PC-9 (cell line): ENCODE data around the gene ZNF497. TPM values are rescaled to one million over a fixed set of nuclear protein-coding genes. Genes with fewer than 3 reads are reported as not detected.

Experiments used
- BruUV-seq: library from RNA; stranded (reverse); fragments of 400-500 nt; replicated peaks from 2 replicates; lab custom pipeline; 2021; lab: Mats Ljungman, UMichigan
- CTCF ChIA-PET: fragments of 300-600 bp; sonication (Branson Sonifier 250); formaldehyde crosslinking; loops from one replicate; lab custom pipeline; 2022; ENCODE audit warnings: antibody characterized with exemption; lab: Charles Lee
- POLR2A ChIA-PET: fragments of 300-600 bp; sonication (Branson Sonifier 250); formaldehyde crosslinking; loops from one replicate; lab custom pipeline; 2022; ENCODE audit warnings: antibody characterized with exemption; ENCODE audit not compliant: unreplicated experiment; lab: Charles Lee
- DNase-seq, 2 experiments: peaks; one replicate each; pipeline versions ENCODE4 v3.0.0 to v3.0.0-alpha.2; 2015 to 2022; ENCODE audit warnings: mixed read lengths in 1 of 2
- H2AFZ ChIP-seq: fragments of 200-600 bp; sonication (generic); 2 replicates; pipeline ENCODE4 v1.8.1; 2017; ENCODE audit warnings: antibody characterized with exemption
- H3F3A ChIP-seq: fragments of 200-600 bp; sonication (generic); 2 replicates; pipeline ENCODE4 v1.8.1; 2017; ENCODE audit warnings: antibody characterized with exemption, mild to moderate bottlenecking, low read depth; ENCODE audit not compliant: insufficient read depth
- H3K27ac ChIP-seq: fragments of 200-600 bp; sonication (generic); 2 replicates; pipeline ENCODE4 v1.6.1; 2016; ENCODE audit warnings: mixed run types
- H3K27me3 ChIP-seq: fragments of 200-600 bp; sonication (generic); 2 replicates; pipeline ENCODE4 v1.6.1; 2016; ENCODE audit warnings: low read depth, mixed run types; ENCODE audit not compliant: insufficient read depth
- H3K36me3 ChIP-seq: fragments of 200-600 bp; sonication (generic); 2 replicates; pipeline ENCODE4 v1.6.1; 2016; ENCODE audit warnings: low read depth, mixed run types
- H3K4me1 ChIP-seq: fragments of 200-600 bp; sonication (generic); replicated peaks from 2 replicates; pipeline ENCODE4 v1.6.1; 2016; ENCODE audit warnings: mixed run types; ENCODE audit not compliant: insufficient read depth
- H3K4me2 ChIP-seq: fragments of 200-600 bp; sonication (generic); 2 replicates; pipeline ENCODE4 v1.6.1; 2017; ENCODE audit warnings: mixed run types
- H3K4me3 ChIP-seq: fragments of 200-600 bp; sonication (generic); 2 replicates; pipeline ENCODE4 v1.6.1; 2016; ENCODE audit warnings: mixed run types
- H3K79me2 ChIP-seq: fragments of 200-600 bp; sonication (generic); 2 replicates; pipeline ENCODE4 v1.6.1; 2017; ENCODE audit warnings: low read depth, mixed run types
- H3K9me2 ChIP-seq: fragments of 200-600 bp; sonication (generic); 2 replicates; pipeline ENCODE4 v1.8.1; 2017; ENCODE audit warnings: mild to moderate bottlenecking; ENCODE audit not compliant: insufficient read depth
- H3K9me3 ChIP-seq: fragments of 200-600 bp; sonication (generic); 2 replicates; pipeline ENCODE4 v1.8.1; 2016; ENCODE audit warnings: low read depth; ENCODE audit not compliant: insufficient read depth
- H4K20me1 ChIP-seq: fragments of 200-600 bp; sonication (generic); 2 replicates; pipeline ENCODE4 v1.8.1; 2017; ENCODE audit not compliant: insufficient read depth
- CTCF ChIP-seq: fragments of 200-600 bp; sonication (generic); conservative IDR thresholded peaks from 2 replicates; pipeline ENCODE4 v1.6.1; 2017; ENCODE audit warnings: mixed run types, antibody characterized with exemption, mild to moderate bottlenecking, moderate library complexity
- EZH2 ChIP-seq: fragments of 200-600 bp; sonication (generic); IDR thresholded peaks from 2 replicates; pipeline ENCODE4 v1.8.0; 2017; ENCODE audit warnings: antibody characterized with exemption, low read depth
- intact Hi-C: fragments of 100-400 bp; cut with micrococcal nuclease; formaldehyde crosslinking; loops from one replicate; pipeline ENCODE4 v1.10.0; 2022; ENCODE audit not compliant: unreplicated experiment
- total RNA-seq: library from RNA; stranded (reverse); gene quantifications from 2 replicates; pipeline ENCODE4 v1.2.3, GENCODE V29; 2021

ZNF497 gene
- total RNA-seq, 1 experiment from 2014 or later = 7.2 TPM

- ChIA-PET CTCF (no interaction called here), POLR2A (interaction anchor here (0.6 kb wide), 1 partner anchor 169 kb away, joined by 3 read pairs; the partner anchor contains the start of gene CHMP2A)
Measured at GRCh38 chr19:58385891-58386575, 23.5 kb upstream of the ZNF497 start.

DNA sequence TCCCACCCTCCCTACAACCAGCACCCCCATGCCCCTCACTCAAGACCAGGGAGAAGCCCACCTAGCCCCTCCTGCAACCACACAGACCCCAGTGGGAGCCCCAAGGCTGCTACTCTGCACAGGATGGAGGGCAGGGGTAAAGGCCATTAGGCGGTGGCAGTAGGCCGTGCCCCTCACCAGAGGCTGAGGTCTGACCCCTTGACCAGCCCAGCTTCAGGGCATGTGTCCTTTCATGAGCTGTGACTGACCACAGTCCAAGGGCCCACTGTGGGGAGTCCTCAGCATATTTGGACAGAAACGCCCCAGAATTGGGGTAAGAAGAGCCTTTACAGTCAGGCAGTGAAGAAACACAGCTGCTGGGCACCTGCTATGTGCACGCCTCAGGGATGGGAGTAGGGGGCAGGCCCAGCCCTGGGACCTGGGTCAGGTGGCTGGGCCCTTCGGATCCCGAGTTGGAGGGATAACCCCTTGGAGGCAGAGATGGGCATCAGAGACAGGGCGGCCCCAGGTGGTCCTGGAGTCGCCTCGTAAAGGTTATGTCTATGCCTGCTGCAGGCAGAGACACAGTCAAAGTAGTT is 22.9 kb upstream of the ZNF497 start:
- Histone ChIP-seq H3K4me2 (peak overlapping the region; percentile 77), H3F3A (peaks cover 8% of the 10 kb centered on the region; the same call in 1 of the 2 replicates), H2AFZ (no peak overlapping the region), H4K20me1 (peaks cover 7% of the 10 kb centered on the region), H3K27me3 (no peaks in the 10 kb centered on the region), H3K27ac (peak overlapping the region; percentile 95), H3K4me1 (peaks cover 22% of the 10 kb centered on the region), H3K9me2 (no peaks in the 10 kb centered on the region), H3K79me2 (peaks cover 60% of the 10 kb centered on the region), H3K4me3 (peak overlapping the region; percentile 93), H3K9me3 (no peaks in the 10 kb centered on the region), H3K36me3 (no peaks in the 10 kb centered on the region)
- intact Hi-C loops = no loop called here
- DNase-seq = peak in 1 of 2 experiments; percentile 20
- TF ChIP-seq CTCF = no peak
- no peak for TF ChIP-seq EZH2
- CTCF ChIA-PET = no interaction called here
- no TSS peak for BruUV-seq
- POLR2A ChIA-PET = no interaction called here

More at GRCh38 chr19:58385891-58386575, 23.5 kb upstream of the ZNF497 start:
- DNase-seq = no peak
- Histone ChIP-seq H3K27ac (peak overlapping the region; percentile 95), H3K27me3 (no peaks in the 10 kb centered on the region), H3F3A (peaks cover 8% of the 10 kb centered on the region; the same call in 1 of the 2 replicates), H3K4me3 (peak overlapping the region; percentile 93), H3K9me3 (no peaks in the 10 kb centered on the region), H3K36me3 (no peaks in the 10 kb centered on the region), H3K79me2 (peaks cover 67% of the 10 kb centered on the region), H3K4me2 (peak overlapping the region; percentile 77), H3K9me2 (no peaks in the 10 kb centered on the region), H2AFZ (peak overlapping the region; percentile 73), H4K20me1 (peaks cover 11% of the 10 kb centered on the region), H3K4me1 (peaks cover 22% of the 10 kb centered on the region)
- no peak for TF ChIP-seq CTCF
- TF ChIP-seq EZH2 = no peak
- no TSS peak for BruUV-seq
- intact Hi-C loops = no loop called here

GRCh38 chr19:58382997-58383603 is 20.5 kb upstream of the ZNF497 start:
- Histone ChIP-seq H3K4me1 (peaks cover 14% of the 10 kb centered on the region), H3K4me2 (no peak overlapping the region), H2AFZ (no peak overlapping the region), H3K9me2 (no peaks in the 10 kb centered on the region), H3K27ac (no peak overlapping the region), H4K20me1 (peaks cover 6% of the 10 kb centered on the region), H3K9me3 (no peaks in the 10 kb centered on the region), H3F3A (no peaks in the 10 kb centered on the region), H3K36me3 (no peaks in the 10 kb centered on the region), H3K4me3 (no peak overlapping the region), H3K27me3 (no peaks in the 10 kb centered on the region), H3K79me2 (peaks cover 39% of the 10 kb centered on the region)
- intact Hi-C loops = loop anchor here (5.0 kb wide), 1 partner anchor 94 kb away; the partner anchor contains the start of gene ZNF446
- TF ChIP-seq EZH2 (no peak), CTCF (no peak)
- BruUV-seq = no TSS peak
- ChIA-PET CTCF (no interaction called here), POLR2A (no interaction called here)
- no peak for DNase-seq
